Measurements from ENCODE around the gene CTXND1. TPM values are rescaled to one million over a fixed set of nuclear protein-coding genes. Genes with fewer than 3 reads are reported as not detected.

The CTXND1 gene
- total and polyA plus RNA-seq, 2 experiments from 2014 or later, result not detected

- H3K9me2 ChIP-seq (ENCODE audit: insufficient read depth), result no peaks in the 10 kb centered on the region
- H3K4me1 ChIP-seq (ENCODE audit: insufficient read depth), result no peaks in the 10 kb centered on the region
- no peak overlapping the region for H3K4me3 ChIP-seq
- DNase-seq, result no peak
- no peak overlapping the region for H3K9ac ChIP-seq
- no peak overlapping the region for H3K4me2 ChIP-seq (ENCODE audit: unreplicated experiment)
- no peaks in the 10 kb centered on the region for H3K9me3 ChIP-seq (ENCODE audit: low read depth)
- in situ Hi-C loops (cut with MboI), result no loop called here
- no peak overlapping the region for H3K27ac ChIP-seq
- no peaks in the 10 kb centered on the region for H3K79me2 ChIP-seq (ENCODE audit: insufficient read depth)
- H3K36me3 ChIP-seq (ENCODE audit: low read depth), result no peaks in the 10 kb centered on the region
- TF ChIP-seq EZH2phosphoT487 (IDR thresholded peaks at IDR 0.05; ENCODE audit: insufficient read depth, low read depth), result no peak
- no peak for TF ChIP-seq EZH2 (IDR thresholded peaks at IDR 0.05; ENCODE audit: insufficient read depth, poor library complexity, severe bottlenecking)
- WGBS, 2 experiments (ENCODE audit: low coverage in 1 of 2, low lambda C conversion rate in 2 of 2, missing lambda C conversion rate in 2 of 2), result 33 to 36% methylated on average over 9 of the region's 9 CpGs
- H4K20me1 ChIP-seq (ENCODE audit: insufficient read depth), result no peaks in the 10 kb centered on the region
- H3F3A ChIP-seq (ENCODE audit: insufficient read depth), result no peaks in the 10 kb centered on the region
- H2AFZ ChIP-seq, result no peak overlapping the region
- no peaks in the 10 kb centered on the region for H3K27me3 ChIP-seq (replicated peaks; ENCODE audit: insufficient read depth)
These were observed 49.2 kb downstream of the CTXND1 start for GRCh38 chr15:80202641-80203360.

DNA sequence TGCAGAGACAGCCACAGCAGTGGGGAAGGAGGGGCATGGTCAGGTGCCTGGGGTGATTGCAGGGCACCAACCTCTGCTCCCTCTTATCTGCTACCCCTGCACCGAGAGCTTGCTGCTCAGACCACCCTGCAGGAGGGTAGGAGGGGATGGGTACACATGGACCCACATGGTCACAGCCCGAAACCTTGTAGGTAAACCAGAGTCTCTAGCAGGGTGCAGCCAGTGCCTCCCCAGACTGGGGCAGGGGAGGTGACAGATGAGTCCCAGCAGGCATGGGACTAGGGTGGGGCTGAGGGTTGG, 50.0 kb downstream of the CTXND1 start:
- Histone ChIP-seq H3K79me2 (ENCODE audit: insufficient read depth) (no peaks in the 10 kb centered on the region), H3K9ac (no peak overlapping the region), H2AFZ (no peak overlapping the region), H3K4me1 (ENCODE audit: insufficient read depth) (no peaks in the 10 kb centered on the region), H3F3A (ENCODE audit: insufficient read depth) (no peaks in the 10 kb centered on the region), H4K20me1 (ENCODE audit: insufficient read depth) (no peaks in the 10 kb centered on the region), H3K27ac (no peak overlapping the region), H3K4me3 (no peak overlapping the region), H3K9me3 (ENCODE audit: low read depth) (no peaks in the 10 kb centered on the region), H3K9me2 (ENCODE audit: insufficient read depth) (no peaks in the 10 kb centered on the region), H3K4me2 (ENCODE audit: unreplicated experiment) (no peak overlapping the region), H3K36me3 (ENCODE audit: low read depth) (no peaks in the 10 kb centered on the region), H3K27me3 (replicated peaks; ENCODE audit: insufficient read depth) (no peaks in the 10 kb centered on the region)
- DNase-seq, result no peak
- WGBS, 2 experiments (ENCODE audit: low coverage in 1 of 2, low lambda C conversion rate in 2 of 2, missing lambda C conversion rate in 2 of 2), result 80 to 81% methylated on average over 2 of the region's 2 CpGs
- TF ChIP-seq EZH2phosphoT487 (IDR thresholded peaks at IDR 0.05; ENCODE audit: insufficient read depth, low read depth) (no peak), EZH2 (IDR thresholded peaks at IDR 0.05; ENCODE audit: insufficient read depth, poor library complexity, severe bottlenecking) (no peak)
- in situ Hi-C loops (cut with MboI), result no loop called here

DNA sequence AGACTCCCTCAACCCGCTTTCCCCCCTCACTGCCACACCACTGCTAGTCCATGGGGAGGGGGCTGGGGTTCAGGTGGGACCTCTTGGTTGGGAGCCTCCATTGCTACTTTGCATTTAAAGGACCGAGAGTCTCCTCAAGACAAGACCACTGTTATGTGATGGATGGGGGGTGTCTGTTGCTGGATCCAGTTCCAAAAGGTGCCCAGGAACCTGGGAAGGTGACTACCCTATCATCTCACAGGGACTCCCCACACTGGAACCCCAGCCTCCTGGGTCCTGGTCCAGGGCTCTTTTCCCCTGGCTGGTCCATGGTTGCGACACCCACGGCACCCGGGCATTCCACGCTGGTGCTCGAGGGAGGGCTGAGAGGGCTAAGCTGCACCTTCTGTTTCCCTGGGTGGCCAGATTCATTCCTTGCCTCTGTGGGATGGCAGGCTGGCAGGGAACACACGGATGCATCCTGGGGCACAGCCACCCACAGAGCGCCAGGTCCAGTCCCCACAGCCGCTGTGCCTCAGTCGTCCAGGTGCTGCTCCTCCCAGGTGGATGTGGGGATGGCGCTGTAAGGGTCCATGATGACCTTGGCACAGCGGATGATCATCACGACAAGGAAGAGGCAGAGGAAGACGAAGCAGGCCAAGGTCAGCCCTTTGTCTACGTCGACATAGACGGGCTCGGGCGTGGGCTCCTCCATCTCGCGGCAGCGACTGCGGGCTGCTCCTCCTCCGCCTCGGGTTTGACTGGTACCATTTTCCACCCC, 50.6 kb downstream of the CTXND1 start:
- no peak for DNase-seq
- in situ Hi-C loops (cut with MboI), result no loop called here
- 79 to 80% methylated on average over 22 to 26 of the region's 26 CpGs for WGBS, 2 experiments (ENCODE audit: low coverage in 1 of 2, low lambda C conversion rate in 2 of 2, missing lambda C conversion rate in 2 of 2)

DNA sequence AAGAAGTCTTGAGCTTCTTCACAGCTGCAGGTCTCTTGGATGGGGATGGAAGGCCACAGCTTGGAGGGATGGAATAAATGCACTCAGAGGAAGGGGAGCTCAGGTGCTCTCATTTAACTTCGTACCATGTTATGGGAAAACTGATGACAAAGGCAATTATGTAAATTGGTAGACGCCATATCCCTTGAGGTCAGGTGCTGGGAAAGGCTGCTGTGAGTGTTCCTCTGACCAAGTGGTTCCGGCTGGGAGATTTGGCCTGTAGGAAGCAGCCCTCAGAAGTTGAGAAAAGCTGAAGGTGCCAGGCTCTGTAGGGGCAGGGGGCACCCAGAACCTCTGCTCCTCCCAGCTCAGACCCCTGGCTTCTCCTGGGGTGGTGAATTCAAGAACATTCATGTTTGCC, 52.1 kb downstream of the CTXND1 start:
- Histone ChIP-seq H3F3A (ENCODE audit: insufficient read depth) (no peaks in the 10 kb centered on the region), H3K36me3 (ENCODE audit: low read depth) (no peaks in the 10 kb centered on the region), H3K9me2 (ENCODE audit: insufficient read depth) (no peaks in the 10 kb centered on the region), H3K27ac (no peak overlapping the region), H3K9ac (no peak overlapping the region), H2AFZ (no peak overlapping the region), H3K4me3 (no peak overlapping the region), H3K4me1 (ENCODE audit: insufficient read depth) (no peaks in the 10 kb centered on the region), H4K20me1 (ENCODE audit: insufficient read depth) (no peaks in the 10 kb centered on the region), H3K4me2 (ENCODE audit: unreplicated experiment) (no peak overlapping the region), H3K27me3 (replicated peaks; ENCODE audit: insufficient read depth) (no peaks in the 10 kb centered on the region), H3K79me2 (ENCODE audit: insufficient read depth) (no peaks in the 10 kb centered on the region), H3K9me3 (ENCODE audit: low read depth) (no peaks in the 10 kb centered on the region)
- 70% methylated on average over 3 of the region's 3 CpGs for WGBS, 2 experiments (ENCODE audit: low coverage in 1 of 2, low lambda C conversion rate in 2 of 2, missing lambda C conversion rate in 2 of 2)
- TF ChIP-seq EZH2 (IDR thresholded peaks at IDR 0.05; ENCODE audit: insufficient read depth, poor library complexity, severe bottlenecking), result no peak
- TF ChIP-seq EZH2phosphoT487 (IDR thresholded peaks at IDR 0.05; ENCODE audit: insufficient read depth, low read depth), result no peak
- DNase-seq, result no peak
- in situ Hi-C loops (cut with MboI), result no loop called here

More for the DNA sequence above, 50.6 kb downstream of the CTXND1 start:
- Histone ChIP-seq H3K4me2 (ENCODE audit: unreplicated experiment) (no peak overlapping the region), H4K20me1 (ENCODE audit: insufficient read depth) (no peaks in the 10 kb centered on the region), H3K36me3 (ENCODE audit: low read depth) (no peaks in the 10 kb centered on the region), H3K9me2 (ENCODE audit: insufficient read depth) (no peaks in the 10 kb centered on the region), H3K27ac (no peak overlapping the region), H3K4me1 (ENCODE audit: insufficient read depth) (no peaks in the 10 kb centered on the region), H3K79me2 (ENCODE audit: insufficient read depth) (no peaks in the 10 kb centered on the region), H2AFZ (no peak overlapping the region), H3K9me3 (ENCODE audit: low read depth) (no peaks in the 10 kb centered on the region), H3K27me3 (replicated peaks; ENCODE audit: insufficient read depth) (no peaks in the 10 kb centered on the region), H3F3A (ENCODE audit: insufficient read depth) (no peaks in the 10 kb centered on the region), H3K9ac (no peak overlapping the region), H3K4me3 (no peak overlapping the region)
- no peak for TF ChIP-seq EZH2phosphoT487 (IDR thresholded peaks at IDR 0.05; ENCODE audit: insufficient read depth, low read depth)
- TF ChIP-seq EZH2 (IDR thresholded peaks at IDR 0.05; ENCODE audit: insufficient read depth, poor library complexity, severe bottlenecking), result no peak

All from GM23248 (cell line).